Astrocyte (in vitro differentiated cells and primary cell): ENCODE data around the gene TMEM87A. TPM values are rescaled to one million over a fixed set of nuclear protein-coding genes. Genes with fewer than 3 reads are reported as not detected.

Experiments
- DNase-seq: peaks from one replicate; pipeline ENCODE4 v3.0.0-alpha.2; 2010; ENCODE audit warnings: low read depth
- FAIRE-seq: peaks from 2 replicates; lab custom pipeline; 2011; peaks lifted over from hg19 to GRCh38; lab: Jason Lieb, UNC
- H2AFZ ChIP-seq: 2 replicates; pipeline ENCODE4 v1.6.0; 2012; ENCODE audit warnings: low read depth, low read length, inconsistent platforms
- H3K27ac ChIP-seq: 2 replicates; pipeline ENCODE4 v1.5.1; 2011; ENCODE audit warnings: low read depth, low read length, inconsistent platforms
- H3K27me3 ChIP-seq: 2 replicates; pipeline ENCODE4 v1.6.0; 2011; ENCODE audit warnings: low read length, inconsistent platforms; ENCODE audit not compliant: insufficient read depth
- H3K36me3 ChIP-seq: 2 replicates; pipeline ENCODE4 v1.5.1; 2011; ENCODE audit warnings: low read length, inconsistent platforms; ENCODE audit not compliant: insufficient read depth
- H3K4me1 ChIP-seq: 2 replicates; pipeline ENCODE4 v1.5.1; 2011; ENCODE audit warnings: low read length, inconsistent platforms; ENCODE audit not compliant: insufficient read depth
- H3K4me2 ChIP-seq: 2 replicates; pipeline ENCODE4 v1.6.0; 2012; ENCODE audit warnings: low read length, inconsistent platforms
- H3K4me3 ChIP-seq: 2 replicates; pipeline ENCODE4 v1.5.1; 2011; ENCODE audit warnings: low read depth, mild to moderate bottlenecking, low read length, inconsistent platforms; ENCODE audit not compliant: insufficient read depth
- H3K79me2 ChIP-seq: 2 replicates; pipeline ENCODE4 v1.6.0; 2012; ENCODE audit warnings: mild to moderate bottlenecking, low read length, inconsistent platforms; ENCODE audit not compliant: insufficient read depth
- H3K9ac ChIP-seq: 2 replicates; pipeline ENCODE4 v1.6.0; 2012; ENCODE audit warnings: mild to moderate bottlenecking, low read length, inconsistent platforms
- H3K9me3 ChIP-seq: 2 replicates; pipeline ENCODE4 v1.5.1; 2012; ENCODE audit warnings: low read depth, mild to moderate bottlenecking, low read length, inconsistent platforms; ENCODE audit not compliant: insufficient read depth
- H4K20me1 ChIP-seq: 2 replicates; pipeline ENCODE4 v1.6.0; 2012; ENCODE audit warnings: low read length, inconsistent platforms; ENCODE audit not compliant: insufficient read depth
- H3K27ac Mint-ChIP-seq: one replicate; pipeline ENCODE4 v1.8.0; 2021; ENCODE audit warnings: mild to moderate bottlenecking, mixed read lengths; ENCODE audit not compliant: unreplicated experiment
- H3K27me3 Mint-ChIP-seq: one replicate; pipeline ENCODE4 v1.8.0; 2021; ENCODE audit warnings: low read depth, mixed read lengths; ENCODE audit not compliant: unreplicated experiment
- H3K36me3 Mint-ChIP-seq: one replicate; pipeline ENCODE4 v1.8.0; 2021; ENCODE audit warnings: low read depth, mixed read lengths; ENCODE audit not compliant: unreplicated experiment
- H3K4me1 Mint-ChIP-seq: one replicate; pipeline ENCODE4 v1.8.0; 2021; ENCODE audit warnings: low read depth, mixed read lengths; ENCODE audit not compliant: unreplicated experiment
- H3K4me3 Mint-ChIP-seq: one replicate; pipeline ENCODE4 v1.8.0; 2021; ENCODE audit warnings: mild to moderate bottlenecking, moderate library complexity, mixed read lengths; ENCODE audit not compliant: unreplicated experiment
- H3K9me3 Mint-ChIP-seq: one replicate; pipeline ENCODE4 v1.8.0; 2021; ENCODE audit warnings: mild to moderate bottlenecking, mixed read lengths; ENCODE audit not compliant: unreplicated experiment
- EZH2 ChIP-seq: IDR thresholded peaks from 2 replicates; pipeline ENCODE4 v1.6.1; 2012; ENCODE audit warnings: mild to moderate bottlenecking, low read length, inconsistent platforms; ENCODE audit not compliant: insufficient read depth
- total RNA-seq: library from RNA; stranded (reverse); gene quantifications from 2 replicates; pipeline ENCODE4 v1.2.1, GENCODE V29; 2021
- TF ChIP-seq, protein P1 (sequence below): IDR thresholded peaks from 2 replicates; pipeline ENCODE4 v1.5.1; 2011; ENCODE audit warnings: low read depth, mild to moderate bottlenecking, inconsistent platforms, low read length, moderate library complexity; ENCODE audit not compliant: insufficient read depth

The TMEM87A gene
- total RNA-seq, 1 donor from 2014 or later: 40.9 TPM

DNA sequence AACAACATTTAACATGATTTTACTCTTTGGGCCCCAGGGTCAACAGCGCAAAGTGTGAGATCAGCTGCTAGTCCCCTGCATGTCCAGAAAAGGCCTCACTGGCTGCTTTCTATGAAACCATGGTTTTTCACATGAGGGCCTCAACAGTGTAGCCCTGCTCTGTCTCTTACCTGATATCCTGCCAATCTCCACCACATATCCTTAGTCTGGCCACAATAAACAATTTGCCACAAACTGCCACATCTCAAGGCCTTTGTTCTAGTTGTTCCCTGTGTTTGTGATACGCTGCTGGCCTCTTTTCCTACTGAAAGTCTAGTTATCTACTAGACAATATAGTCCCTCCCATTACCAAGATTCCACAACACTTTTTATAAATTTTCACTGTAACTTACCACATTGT lies 82.9 kb downstream of the TMEM87A start:
- Histone ChIP-seq H3K4me2 (no peak overlapping the region), H3K36me3 (peaks cover 45% of the 10 kb centered on the region), H3K27me3 (no peaks in the 10 kb centered on the region), H3K4me3 (no peak overlapping the region), H2AFZ (no peak overlapping the region), H3K9ac (no peak overlapping the region), H3K9me3 (no peaks in the 10 kb centered on the region), H3K79me2 (peaks cover 13% of the 10 kb centered on the region), H3K4me1 (no peaks in the 10 kb centered on the region), H3K27ac (no peak overlapping the region), H4K20me1 (peaks cover 10% of the 10 kb centered on the region)
- Mint-ChIP-seq H3K4me1 (peaks cover 2% of the 10 kb centered on the region), H3K36me3 (peaks cover 27% of the 10 kb centered on the region), H3K27me3 (no peaks in the 10 kb centered on the region), H3K27ac (no peak overlapping the region), H3K9me3 (no peaks in the 10 kb centered on the region), H3K4me3 (no peak overlapping the region)
- TF ChIP-seq, protein P1, sequence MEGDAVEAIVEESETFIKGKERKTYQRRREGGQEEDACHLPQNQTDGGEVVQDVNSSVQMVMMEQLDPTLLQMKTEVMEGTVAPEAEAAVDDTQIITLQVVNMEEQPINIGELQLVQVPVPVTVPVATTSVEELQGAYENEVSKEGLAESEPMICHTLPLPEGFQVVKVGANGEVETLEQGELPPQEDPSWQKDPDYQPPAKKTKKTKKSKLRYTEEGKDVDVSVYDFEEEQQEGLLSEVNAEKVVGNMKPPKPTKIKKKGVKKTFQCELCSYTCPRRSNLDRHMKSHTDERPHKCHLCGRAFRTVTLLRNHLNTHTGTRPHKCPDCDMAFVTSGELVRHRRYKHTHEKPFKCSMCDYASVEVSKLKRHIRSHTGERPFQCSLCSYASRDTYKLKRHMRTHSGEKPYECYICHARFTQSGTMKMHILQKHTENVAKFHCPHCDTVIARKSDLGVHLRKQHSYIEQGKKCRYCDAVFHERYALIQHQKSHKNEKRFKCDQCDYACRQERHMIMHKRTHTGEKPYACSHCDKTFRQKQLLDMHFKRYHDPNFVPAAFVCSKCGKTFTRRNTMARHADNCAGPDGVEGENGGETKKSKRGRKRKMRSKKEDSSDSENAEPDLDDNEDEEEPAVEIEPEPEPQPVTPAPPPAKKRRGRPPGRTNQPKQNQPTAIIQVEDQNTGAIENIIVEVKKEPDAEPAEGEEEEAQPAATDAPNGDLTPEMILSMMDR: no peak
- TF ChIP-seq EZH2: no peak
- DNase-seq (no peak), FAIRE-seq (no peak)

DNA sequence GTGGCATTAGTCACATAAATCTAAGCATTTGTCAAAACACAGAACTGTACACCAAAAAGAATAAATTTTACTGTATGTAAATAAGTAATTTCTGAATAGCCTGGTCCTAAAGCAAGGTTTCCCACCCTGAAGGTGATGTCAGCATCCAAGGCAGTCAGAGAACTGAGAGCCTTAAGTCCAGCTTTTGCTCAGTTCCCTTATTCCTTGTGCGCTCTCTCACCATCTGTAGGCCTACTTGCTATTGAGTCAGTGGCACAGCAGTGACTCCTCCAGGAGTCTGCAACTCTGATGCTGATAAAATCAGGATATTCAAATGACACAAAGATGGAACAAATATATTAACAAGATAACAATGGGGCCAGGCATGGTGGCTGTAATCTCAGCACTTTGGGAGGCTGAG lies 87.4 kb downstream of the TMEM87A start:
- H3K4me3 ChIP-seq: no peak overlapping the region
- TF ChIP-seq, protein P1: no peak
- no peak for TF ChIP-seq EZH2
- Mint-ChIP-seq H3K9me3 (no peaks in the 10 kb centered on the region), H3K36me3 (peaks cover 29% of the 10 kb centered on the region), H3K4me3 (no peak overlapping the region), H3K27me3 (no peaks in the 10 kb centered on the region), H3K4me1 (no peaks in the 10 kb centered on the region), H3K27ac (no peak overlapping the region)
- FAIRE-seq: no peak
- no peaks in the 10 kb centered on the region for H3K27me3 ChIP-seq
- H3K9me3 ChIP-seq: no peaks in the 10 kb centered on the region
- no peaks in the 10 kb centered on the region for H3K4me1 ChIP-seq
- peaks cover 58% of the 10 kb centered on the region for H3K36me3 ChIP-seq
- DNase-seq: no peak
- no peaks in the 10 kb centered on the region for H3K79me2 ChIP-seq
- no peaks in the 10 kb centered on the region for H4K20me1 ChIP-seq
- H3K27ac ChIP-seq: no peak overlapping the region
- no peak overlapping the region for H3K4me2 ChIP-seq
- no peak overlapping the region for H3K9ac ChIP-seq
- H2AFZ ChIP-seq: no peak overlapping the region

DNA sequence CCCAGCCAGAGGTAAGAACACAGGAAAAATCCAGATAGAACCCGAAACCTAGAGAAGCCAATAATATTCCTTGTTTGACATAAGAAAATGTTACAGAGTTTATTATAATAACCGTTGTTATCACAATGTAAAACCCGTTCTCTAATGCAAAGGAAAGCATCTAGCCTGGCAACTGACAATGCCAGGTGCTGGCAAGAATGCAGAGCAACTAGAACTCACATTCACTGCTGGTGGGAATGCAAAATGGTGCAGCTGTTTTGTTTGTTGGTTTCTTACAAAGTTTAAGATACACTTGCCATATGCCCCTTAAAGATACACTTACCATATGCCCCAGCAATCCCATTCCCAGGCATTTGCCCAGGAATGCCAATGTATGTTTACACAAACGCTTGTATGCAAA lies 88.5 kb downstream of the TMEM87A start:
- no peaks in the 10 kb centered on the region for H3K27me3 Mint-ChIP-seq
- H3K9me3 Mint-ChIP-seq: no peaks in the 10 kb centered on the region
- H4K20me1 ChIP-seq: no peaks in the 10 kb centered on the region
- no peaks in the 10 kb centered on the region for H3K27me3 ChIP-seq
- H3K9ac ChIP-seq: no peak overlapping the region
- FAIRE-seq (no peak), DNase-seq (no peak)
- H3K4me1 ChIP-seq: no peaks in the 10 kb centered on the region
- no peak for TF ChIP-seq EZH2
- no peak overlapping the region for H3K27ac Mint-ChIP-seq
- no peak overlapping the region for H3K27ac ChIP-seq
- peaks cover 25% of the 10 kb centered on the region for H3K36me3 Mint-ChIP-seq
- H3K36me3 ChIP-seq: peaks cover 52% of the 10 kb centered on the region
- H3K79me2 ChIP-seq: no peaks in the 10 kb centered on the region
- no peak overlapping the region for H3K4me3 Mint-ChIP-seq
- H3K4me1 Mint-ChIP-seq: no peaks in the 10 kb centered on the region
- no peak overlapping the region for H3K4me3 ChIP-seq
- H3K9me3 ChIP-seq: no peaks in the 10 kb centered on the region
- no peak overlapping the region for H3K4me2 ChIP-seq
- H2AFZ ChIP-seq: no peak overlapping the region
